HG03378 (cell line): ENCODE data around the gene AHCYL2.
"Not testable (repeated sequence)": the region's sequence is repeated elsewhere in the genome, so short reads cannot be mapped to it uniquely, and the experiment has no call there.

Experiments used
- ATAC-seq: cut with Tn5 transposase; IDR thresholded peaks from one replicate; pipeline ENCODE4 v1.9.1; 2021; ENCODE audit warnings: mild to moderate bottlenecking, moderate library complexity; ENCODE audit not compliant: unreplicated experiment

AHCYL2 gene

DNA sequence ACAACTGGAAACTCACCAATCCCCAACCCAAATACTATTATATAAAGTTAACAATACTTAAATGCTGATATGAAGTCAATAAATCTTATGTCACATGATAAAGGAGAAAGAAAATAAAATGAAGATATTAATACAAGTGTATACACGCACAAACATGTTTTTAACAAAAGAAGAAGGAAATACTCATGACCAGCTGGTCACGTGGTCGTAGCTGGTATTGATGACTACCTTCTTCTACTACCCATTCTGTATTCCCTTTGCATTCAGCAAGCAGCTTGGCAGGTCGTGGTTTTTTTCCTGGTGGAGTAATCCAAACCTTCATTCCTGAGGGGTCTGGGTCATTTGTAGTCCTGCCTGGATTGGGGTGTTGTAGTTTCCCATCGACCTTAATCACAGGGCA is 219.9 kb downstream of the AHCYL2 start:
- ATAC-seq = not testable (repeated sequence)

DNA sequence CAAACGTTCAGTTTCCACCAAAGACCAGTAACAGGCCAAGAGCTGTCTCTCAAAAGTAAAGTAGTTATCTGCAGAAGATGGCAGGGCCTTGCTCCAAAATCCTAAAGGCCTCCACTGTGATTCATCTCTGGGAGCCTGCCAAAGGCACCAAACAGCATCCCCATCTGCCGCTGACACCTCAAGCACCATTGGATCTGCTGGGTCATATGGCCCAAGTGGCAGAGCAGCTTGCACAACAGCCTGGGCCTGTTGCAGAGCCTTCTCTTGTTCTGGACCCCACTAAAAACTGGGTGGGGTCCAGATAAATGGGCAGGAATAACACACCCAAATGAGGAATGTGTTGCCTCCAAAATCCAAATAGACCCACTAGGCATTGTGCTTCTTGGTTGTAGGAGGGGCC is 222.1 kb downstream of the AHCYL2 start:
- ATAC-seq = not testable (repeated sequence)

DNA sequence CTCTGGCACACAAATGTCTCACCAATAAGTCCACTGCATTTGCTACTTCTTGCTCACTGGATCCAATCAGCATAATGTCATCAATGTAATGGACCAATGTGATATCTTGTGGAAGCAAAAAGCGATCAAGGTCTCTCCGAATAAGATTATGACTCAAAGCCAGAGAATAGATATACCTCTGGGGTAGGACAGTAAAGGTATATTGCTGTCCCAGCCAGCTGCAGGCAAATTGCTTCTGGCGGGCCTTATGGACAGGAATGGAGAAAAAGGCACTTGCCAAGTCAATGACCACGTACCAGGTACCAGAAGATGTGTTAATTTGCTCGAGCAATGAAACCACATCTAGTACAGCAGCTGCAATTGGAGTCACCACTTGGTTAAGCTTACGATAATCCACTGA is 222.6 kb downstream of the AHCYL2 start:
- not testable (repeated sequence) for ATAC-seq

DNA sequence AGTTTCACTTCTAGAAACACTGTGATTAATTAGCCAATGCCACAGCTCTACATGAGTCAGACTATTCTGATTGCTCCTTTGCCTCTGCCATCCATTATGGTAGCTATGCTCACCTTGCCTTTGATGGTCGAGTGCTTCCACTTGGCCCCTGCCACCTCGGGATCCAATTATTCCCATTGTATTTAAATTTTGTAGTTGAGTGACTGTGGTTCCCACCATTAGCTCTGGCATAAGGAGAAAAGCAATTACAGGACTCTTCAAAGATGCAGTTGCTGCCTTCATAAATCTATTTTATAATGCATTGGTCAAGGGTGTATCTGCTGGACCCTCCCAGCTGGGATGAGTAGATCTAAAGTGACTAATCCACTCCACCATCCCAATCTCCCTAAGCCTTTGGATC is 223.8 kb downstream of the AHCYL2 start:
- not testable (repeated sequence) for ATAC-seq

DNA sequence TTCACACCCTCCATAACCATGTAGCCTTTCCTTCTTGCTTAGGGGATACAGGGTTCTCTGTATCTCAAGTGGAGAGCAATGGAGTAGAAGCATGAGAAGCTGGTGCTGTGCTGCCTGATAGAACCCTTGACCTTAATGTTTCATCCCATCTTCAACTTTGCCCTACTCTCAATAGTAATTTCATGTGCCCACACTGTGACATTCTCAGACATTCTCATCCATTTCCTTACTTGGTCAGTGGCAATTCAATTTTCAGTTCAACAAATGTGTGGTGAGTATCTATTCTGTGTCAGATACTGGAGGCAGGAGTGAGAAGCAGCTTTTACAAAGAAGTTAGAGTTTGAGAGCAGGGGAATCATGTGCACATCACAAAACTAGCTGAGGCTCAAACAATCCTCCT is 225.5 kb downstream of the AHCYL2 start:
- no peak for ATAC-seq

DNA sequence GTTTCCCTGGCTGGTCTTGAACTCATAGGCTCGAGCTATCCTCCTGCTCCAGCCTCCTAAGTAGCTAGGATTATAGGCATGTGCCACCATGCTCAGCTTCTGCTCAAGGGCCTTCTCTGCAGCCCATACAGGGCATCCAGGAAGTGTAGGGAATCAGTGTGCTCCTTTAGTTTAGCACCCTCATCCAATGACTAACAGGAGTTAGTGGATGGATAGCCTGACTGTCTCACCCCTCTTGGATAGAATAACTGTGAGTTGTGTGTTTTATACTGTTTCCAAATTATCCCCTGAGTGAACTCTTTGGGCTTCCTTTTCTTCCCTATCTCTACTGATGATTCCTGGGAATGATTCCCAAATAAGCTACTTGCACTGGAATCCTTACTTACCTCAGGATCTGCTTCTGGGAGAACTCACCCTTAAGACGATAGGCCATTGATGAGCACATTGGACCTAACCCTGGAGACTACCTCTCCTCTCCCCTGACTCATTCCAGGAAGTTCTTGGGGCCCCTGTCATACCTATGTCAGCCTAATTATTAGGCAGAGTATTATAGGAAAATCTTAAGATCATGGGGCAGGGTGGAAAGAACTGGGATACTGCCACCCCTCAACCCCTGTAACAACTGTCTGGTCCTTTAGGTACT is 227.9 kb downstream of the AHCYL2 start:
- ATAC-seq = no peak

DNA sequence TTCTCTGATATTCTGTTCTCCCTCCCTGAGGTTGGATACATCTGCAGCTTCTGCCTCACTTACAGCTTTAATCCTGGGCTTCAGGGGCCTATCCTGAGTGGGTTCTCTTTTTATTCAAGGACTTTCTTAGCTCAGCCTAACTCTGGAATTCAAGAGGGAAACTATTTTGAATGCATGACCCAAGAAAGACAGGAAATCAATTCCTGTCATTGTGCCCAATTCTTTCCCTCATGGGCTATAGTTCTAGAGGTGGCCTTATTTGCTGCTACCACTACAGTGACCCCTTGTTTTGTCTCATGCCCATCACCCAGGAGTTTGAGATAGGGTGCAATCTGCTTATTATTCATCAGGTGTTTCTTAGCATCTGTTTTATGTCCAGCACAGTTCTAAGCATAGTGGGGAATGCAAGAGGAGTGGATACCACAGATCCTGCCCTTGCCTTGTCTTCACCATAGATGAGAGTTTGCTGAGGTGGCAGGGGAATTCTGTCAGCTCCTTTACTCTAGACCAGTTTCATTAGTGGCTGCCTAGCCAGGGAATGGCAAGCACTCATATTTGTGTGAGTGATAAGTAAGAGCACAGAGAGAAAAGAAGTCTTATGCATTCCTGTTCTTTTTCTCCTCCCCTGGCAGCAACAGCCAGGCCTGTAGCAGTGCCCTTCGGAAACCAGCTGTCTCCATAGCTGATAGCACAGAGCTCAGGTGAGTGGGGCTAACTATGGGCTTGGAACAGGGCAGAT is 228.8 kb downstream of the AHCYL2 start:
- no peak for ATAC-seq

DNA sequence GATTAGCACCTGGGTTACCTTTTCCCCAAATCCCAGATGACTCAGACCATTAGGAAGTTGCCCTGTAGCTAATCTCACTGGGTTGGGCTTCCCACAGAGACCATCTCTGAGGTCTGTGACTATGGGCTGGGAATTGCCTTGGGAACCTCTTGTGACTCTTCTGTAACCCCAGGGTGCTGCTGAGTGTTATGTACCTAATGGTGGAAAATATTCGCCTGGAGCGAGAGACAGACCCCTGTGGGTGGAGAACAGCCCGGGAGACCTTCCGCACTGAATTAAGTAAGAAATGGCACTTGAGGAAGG is 229.4 kb downstream of the AHCYL2 start:
- ATAC-seq = no peak

DNA sequence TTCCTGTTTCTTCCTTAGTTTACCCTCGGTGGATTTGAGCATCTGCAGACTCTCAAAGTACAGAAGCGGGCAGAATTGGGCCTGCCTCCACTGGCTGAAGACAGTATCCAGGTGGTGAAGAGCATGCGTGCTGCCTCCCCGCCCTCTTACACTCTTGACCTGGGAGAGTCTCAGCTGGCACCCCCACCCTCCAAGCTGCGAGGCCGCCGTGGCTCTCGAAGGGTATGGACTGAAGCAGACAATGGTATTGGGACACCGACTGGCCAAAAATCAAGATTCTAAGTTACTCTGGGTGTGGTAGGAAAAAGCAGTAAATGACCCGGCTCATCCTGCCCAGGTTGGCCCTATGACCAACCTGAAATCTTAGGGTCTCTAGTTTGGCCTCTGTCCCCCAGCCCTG is 231.6 kb downstream of the AHCYL2 start:
- no peak for ATAC-seq

DNA sequence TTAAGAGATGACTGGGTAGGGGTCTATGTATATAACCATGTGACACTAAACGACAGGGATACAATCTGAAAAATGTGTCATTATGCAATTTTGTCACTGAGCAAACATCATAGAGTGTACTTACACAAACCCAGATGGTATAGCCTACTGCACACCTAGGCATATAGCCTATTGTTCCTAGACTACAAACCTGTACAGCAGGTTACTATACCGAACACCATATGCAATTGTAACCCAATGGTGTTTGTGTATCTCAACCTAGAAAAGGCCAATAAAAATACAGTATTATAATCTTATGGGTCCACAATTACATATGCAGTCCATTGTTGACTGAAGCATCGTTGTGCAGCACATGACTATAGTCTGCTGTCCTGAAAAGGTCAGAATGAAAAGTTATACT is 232.3 kb downstream of the AHCYL2 start:
- no peak for ATAC-seq

DNA sequence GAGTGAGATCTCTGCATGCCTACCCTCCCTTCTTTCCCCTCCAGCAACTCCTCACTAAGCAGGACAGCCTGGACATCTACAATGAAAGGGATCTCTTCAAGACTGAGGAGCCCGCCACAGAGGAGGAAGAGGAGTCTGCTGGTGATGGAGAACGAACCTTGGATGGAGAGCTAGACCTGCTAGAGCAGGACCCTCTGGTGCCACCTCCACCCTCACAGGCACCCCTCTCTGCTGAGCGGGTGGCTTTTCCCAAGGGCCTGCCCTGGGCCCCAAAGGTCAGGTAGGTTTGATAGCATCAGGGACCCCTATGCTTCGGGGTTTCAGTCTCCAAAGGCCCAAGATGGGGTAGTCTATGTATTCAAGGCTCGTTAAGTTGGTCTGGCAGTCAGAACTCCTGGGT is 233.3 kb downstream of the AHCYL2 start:
- ATAC-seq = no peak

DNA sequence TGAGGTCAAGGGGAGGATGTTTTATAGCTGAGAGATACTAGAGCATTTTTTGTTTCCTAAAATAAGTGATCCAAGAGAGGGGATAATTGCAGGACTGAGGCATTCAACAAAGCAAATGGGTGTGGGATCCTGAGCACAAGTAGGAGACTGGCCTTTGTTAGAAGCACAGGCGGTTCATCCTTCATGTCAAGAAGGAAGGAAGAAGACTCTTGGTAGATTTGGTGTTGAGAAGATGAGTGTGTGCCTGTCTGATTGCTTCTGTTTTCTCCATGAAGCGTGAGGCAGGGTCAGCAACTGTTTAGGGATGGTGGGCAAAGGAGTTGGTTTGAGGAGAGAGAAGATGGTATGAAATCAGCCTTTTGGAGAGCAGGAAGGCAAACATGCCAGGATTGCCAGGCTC is 237.0 kb downstream of the AHCYL2 start:
- no peak for ATAC-seq

DNA sequence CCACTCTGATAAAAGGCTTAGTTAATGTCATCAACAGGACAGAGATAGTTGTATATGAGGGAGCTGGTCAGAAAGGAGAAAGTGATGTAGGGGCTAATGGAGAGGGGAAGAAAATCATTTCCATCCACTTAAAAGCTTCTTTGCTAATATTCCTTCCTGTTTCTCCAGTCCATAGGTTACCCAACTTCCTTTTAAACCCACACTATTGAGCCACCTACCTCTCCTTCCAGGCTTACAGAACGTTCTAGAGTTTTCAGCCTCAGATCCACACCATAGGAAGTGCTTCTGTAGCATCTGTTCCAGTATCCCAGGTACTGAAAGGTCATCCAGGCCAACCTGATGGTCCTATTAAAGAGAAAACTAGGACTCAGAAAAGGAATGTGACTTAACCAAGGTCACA is 237.6 kb downstream of the AHCYL2 start:
- ATAC-seq = no peak

DNA sequence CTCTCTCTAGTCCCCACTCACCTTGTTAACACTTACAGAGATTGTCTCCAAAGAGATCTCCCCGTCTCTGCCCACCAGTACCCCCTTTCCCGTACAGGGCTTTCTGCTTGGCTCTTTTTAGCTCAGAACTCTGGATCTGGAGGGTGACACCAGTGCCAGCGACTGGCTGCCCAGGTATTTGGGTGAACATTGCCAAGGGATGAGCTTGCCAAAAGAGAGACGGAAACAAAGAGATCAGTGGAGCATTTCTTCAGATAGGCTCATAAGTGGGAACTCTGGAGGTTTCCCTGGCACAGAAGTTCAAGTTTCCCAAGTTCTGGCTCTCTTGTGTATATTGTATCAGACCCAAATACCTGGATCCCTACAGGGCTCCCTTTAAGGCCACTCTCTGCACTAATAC is 239.4 kb downstream of the AHCYL2 start:
- ATAC-seq = no peak

DNA sequence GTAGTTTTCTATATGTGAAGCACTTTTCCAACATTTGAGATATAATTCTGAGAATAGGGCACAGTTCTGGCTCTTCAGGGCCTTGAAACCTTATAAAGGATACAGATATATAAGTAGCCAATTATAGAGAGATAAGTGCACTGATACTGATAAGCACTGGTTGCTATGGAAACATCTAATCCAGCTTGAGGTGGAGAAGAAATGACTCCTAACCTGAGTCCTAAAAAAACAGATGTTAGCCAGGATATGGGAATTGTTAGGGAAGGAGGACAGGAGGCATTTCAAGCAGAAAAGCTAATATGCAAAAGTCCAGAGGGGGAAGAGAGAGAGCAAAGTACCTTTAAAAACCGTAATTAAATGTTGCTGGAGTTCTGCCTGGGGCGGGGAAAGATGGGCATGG is 240.2 kb downstream of the AHCYL2 start:
- no peak for ATAC-seq

DNA sequence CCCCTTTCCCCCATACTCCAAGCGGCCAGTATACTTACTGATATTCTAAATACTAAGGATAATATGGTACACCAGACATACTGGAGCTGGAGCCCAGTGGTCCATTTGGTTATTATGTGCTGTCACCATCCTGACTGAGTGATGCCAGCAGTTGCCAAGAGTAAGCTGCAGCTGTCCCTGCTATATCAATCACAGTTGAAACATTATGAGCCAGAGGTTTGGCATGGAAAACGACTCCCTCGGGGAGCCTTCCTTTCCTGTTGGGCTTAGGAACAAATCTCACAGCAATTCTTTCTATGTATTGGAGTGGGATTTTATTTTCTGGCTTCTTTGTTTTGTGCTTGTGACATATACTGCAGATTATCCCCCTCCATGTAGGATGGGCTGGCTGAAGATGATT is 242.0 kb downstream of the AHCYL2 start:
- no peak for ATAC-seq

DNA sequence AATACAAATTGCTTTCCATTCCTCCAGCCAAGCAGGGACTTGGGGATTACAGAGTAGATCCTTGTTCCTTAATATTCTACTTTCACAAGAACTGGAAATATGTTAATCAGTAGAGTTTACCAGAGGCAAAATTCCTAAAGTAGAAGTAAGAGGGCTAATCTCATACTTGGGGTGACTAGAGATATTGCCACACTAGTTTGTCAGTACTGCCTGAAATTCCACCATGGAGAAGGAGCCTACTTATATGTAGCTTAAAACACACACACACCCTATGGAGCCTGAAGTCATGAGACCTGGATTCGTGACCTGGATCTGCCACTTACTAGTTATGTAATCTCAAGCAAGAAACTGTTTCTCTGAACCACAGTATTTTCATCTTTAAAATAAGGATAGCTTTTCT is 243.3 kb downstream of the AHCYL2 start:
- ATAC-seq = no peak

DNA sequence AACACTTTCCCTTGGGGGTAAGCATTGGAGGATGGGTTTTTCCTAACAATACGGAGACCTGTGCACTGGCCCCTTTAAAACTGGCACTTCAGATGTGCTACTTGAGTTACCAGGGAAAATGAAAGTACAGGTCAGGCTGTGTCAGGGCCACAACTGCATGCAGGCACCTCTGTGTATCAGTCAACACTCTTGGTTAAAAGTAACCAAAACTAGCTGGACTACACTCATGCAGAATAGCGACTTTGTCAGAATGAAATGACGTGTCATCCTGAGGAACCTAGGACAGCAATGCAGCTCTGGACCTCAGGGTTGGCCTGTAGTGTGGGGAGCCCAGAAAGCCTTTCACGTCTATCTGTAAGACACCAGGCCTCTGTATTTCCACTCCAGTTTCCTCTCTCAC is 243.7 kb downstream of the AHCYL2 start:
- ATAC-seq = no peak

DNA sequence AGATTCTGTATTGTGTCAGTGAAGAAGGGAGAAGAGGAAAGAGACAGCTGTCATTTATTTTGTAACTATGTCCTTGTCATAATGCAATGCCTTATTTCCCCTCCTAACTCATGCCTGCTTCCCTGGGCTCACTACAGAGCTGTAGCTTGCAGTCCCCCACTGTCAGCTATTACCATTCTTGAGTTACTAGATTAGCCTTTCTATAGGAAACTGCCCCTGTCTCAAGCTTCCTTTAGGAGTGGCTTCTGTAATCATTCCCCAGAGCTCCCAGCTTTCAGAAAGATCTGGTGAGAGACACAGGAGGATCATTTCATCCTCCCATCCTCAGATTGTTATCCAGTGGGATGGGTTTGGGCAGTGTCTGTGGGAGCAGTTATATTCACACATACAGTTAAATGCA is 245.1 kb downstream of the AHCYL2 start:
- ATAC-seq = no peak

DNA sequence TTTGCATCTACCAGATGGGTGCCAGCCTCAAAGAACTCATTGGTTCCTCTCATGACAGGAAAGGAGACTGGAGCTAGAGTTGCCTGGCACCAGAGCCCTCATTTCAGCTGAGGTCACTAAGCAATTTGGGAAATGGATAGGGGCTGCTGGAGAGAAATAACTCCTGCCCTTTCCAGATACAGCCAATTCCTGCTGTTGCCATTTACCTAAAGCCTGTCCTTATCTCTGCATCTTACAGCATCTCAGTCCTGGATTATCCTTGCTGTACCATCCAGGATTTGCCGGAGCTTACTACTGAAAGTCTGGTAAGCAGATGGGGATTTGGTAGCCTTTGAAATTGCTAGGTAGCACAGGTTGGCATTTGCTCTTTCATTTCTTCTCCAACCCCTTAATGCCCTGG is 245.6 kb downstream of the AHCYL2 start:
- ATAC-seq = no peak

DNA sequence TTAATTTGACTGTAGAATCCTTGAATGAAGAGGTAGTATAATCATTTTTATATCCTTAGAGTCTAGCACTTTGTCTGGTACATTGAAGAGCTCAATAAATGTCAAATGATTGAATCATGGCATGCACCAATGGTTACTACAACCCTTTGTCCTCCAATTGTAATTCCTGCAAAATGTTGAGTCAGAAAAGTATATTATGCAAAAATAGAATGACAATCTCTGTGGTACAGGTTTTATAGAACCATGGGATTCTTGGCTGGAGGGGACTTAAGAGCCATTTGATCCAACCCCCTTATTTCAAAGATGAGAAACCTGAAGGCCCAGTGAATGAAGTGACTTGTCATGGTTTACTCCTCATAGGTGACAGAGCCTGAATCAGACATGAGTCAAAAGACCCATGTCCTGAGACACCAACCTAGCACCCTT is 246.6 kb downstream of the AHCYL2 start:
- no peak for ATAC-seq

DNA sequence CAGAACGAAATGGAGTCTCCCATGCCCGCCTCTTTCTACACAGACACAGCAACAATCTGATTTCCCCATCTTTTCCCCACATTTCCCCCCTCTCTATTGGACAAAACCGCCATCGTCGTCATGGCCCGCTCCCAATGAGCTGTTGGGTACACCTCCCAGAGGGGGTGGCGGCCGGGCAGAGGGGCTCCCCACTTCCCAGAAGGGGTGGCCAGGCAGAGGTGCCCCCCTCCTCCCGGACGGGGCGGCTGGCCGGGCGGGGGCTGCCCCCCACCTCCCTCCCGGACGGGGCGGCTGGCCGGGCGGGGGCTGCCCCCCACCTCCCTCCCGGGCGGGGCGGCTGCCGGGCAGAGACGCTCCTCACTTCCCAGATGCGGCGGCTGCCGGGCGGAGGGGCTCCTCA is 251.1 kb downstream of the AHCYL2 start:
- not testable (repeated sequence) for ATAC-seq

DNA sequence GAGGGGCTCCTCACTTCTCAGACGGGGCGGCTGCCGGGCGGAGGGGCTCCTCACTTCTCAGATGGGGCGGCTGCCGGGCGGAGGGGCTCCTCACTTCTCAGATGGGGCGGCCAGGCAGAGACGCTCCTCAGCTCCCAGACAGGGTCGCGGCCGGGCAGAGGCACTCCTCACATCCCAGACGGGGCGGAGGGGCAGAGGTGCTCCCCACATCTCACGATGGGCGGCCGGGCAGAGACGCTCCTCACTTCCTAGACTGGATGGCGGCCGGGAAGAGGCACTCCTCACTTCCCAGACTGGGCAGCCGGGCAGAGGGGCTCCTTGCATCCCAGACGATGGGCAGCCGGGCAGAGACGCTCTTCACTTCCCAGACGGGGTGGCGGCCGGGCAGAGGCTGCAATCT is 251.6 kb downstream of the AHCYL2 start:
- ATAC-seq = not testable (repeated sequence)
